ENCODE data around the gene NAIF1.
A peak's percentile ranks its signal among the peaks of the same experiment; 100 is the strongest.

Gene NAIF1

DNA sequence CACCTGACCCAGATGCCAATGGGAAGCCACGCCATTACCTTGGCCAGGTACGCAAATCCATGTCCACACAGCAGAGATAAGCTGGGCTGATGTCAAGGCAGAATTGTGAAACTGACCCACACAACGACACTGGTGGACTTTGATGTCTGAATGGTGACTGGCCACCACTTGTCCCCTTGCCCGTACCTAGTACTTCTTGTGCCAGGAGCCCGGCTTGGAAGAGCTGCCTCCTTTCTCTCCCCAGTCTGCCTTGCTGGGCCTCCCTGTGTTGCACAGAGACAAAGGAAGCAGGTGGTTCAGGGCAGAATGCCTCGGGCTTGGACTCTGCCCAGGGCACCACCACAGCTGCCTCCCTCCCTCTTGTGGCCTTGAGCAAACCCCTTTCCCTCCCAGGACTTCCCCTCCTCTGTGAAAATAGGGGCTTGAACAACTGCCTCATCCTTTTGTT lies 37.1 kb upstream of the NAIF1 start:
- TF ChIP-seq, protein P1, sequence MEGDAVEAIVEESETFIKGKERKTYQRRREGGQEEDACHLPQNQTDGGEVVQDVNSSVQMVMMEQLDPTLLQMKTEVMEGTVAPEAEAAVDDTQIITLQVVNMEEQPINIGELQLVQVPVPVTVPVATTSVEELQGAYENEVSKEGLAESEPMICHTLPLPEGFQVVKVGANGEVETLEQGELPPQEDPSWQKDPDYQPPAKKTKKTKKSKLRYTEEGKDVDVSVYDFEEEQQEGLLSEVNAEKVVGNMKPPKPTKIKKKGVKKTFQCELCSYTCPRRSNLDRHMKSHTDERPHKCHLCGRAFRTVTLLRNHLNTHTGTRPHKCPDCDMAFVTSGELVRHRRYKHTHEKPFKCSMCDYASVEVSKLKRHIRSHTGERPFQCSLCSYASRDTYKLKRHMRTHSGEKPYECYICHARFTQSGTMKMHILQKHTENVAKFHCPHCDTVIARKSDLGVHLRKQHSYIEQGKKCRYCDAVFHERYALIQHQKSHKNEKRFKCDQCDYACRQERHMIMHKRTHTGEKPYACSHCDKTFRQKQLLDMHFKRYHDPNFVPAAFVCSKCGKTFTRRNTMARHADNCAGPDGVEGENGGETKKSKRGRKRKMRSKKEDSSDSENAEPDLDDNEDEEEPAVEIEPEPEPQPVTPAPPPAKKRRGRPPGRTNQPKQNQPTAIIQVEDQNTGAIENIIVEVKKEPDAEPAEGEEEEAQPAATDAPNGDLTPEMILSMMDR (conservative IDR thresholded peaks at IDR 0.05; ENCODE audit: low read depth, low read length): no peak
- DNase-seq (ENCODE audit: low read depth): no peak
- no peak overlapping the region for H3K4me3 ChIP-seq (ENCODE audit: low read length)

DNA sequence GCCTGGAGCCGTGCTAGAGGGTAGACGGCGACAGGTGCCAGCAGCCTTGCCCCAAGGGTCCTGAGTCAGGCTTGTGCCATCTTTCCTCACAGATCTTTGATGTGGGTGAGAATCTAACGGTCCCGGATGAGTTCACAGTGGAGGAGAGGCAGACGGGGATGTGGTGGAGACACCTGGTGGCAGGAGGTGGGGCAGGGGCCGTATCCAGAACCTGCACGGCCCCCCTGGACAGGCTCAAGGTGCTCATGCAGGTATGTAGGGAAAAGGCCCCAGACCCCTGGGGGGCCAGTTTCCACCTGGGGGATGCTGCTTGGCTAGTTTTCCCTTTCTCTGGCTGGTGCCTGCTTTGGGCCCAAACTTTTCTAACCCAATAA lies 36.5 kb upstream of the NAIF1 start:
- TF ChIP-seq, protein P1 (conservative IDR thresholded peaks at IDR 0.05; ENCODE audit: low read depth, low read length): peak; percentile 58
- no peak for DNase-seq (ENCODE audit: low read depth)
- H3K4me3 ChIP-seq (ENCODE audit: low read length): no peak overlapping the region

DNA sequence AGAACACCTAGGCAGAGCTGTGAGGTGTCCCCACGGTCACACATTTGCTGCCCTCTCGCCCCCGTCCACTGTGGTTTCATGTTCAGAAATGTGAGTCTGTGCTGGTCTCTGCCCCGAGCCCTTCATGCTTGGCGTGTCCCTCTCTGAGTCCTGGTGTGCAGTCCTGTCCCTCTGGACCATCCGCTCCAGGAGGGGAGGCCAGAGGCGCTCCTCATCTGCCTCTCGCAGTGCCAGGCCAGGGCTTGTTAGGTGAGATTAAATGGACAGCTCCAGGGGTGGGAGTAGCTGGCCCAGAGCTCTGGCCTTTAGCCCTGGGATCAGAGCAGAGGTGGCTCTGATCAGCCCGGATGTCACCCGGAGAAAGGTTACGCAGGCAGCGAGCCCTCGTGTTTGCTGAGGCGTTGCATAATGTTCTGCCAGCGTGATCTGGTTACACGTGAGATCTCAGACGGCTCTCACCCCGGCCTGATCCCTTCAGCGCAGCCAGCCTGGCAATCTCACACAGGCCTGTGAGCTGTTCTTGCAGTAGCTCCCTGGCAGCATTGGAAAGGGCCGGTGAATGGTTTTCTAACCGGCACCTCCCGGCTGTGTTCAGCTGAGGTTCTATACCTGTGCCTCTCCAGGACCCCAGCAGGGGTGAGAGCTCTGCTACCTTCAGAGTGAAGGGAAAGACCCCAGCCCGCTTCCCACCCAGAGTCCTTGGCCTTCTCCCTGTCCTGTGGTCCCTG lies 35.9 kb upstream of the NAIF1 start:
- TF ChIP-seq, protein P1 (conservative IDR thresholded peaks at IDR 0.05; ENCODE audit: low read depth, low read length): no peak
- peak; percentile 81 for DNase-seq (ENCODE audit: low read depth)
- H3K4me3 ChIP-seq (ENCODE audit: low read length): no peak overlapping the region

DNA sequence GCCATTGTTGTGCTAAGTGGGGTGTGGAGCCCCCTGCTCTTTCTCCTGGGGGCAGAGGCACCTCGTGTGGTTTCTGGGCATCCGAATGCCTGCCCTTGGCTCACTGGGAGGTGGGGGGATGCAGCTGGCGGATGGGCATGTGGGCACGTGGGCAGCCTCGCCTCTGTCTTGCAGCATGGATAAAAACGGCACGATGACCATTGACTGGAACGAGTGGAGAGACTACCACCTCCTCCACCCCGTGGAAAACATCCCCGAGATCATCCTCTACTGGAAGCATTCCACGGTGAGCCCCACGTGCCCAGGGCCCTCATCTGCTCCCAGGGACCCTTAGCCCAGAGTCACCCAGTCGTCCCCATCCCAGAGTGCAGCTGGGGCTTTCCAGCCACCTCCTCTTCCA lies 35.1 kb upstream of the NAIF1 start:
- TF ChIP-seq, protein P1 (conservative IDR thresholded peaks at IDR 0.05; ENCODE audit: low read depth, low read length): no peak
- DNase-seq (ENCODE audit: low read depth): no peak
- H3K4me3 ChIP-seq (ENCODE audit: low read length): no peak overlapping the region

DNA sequence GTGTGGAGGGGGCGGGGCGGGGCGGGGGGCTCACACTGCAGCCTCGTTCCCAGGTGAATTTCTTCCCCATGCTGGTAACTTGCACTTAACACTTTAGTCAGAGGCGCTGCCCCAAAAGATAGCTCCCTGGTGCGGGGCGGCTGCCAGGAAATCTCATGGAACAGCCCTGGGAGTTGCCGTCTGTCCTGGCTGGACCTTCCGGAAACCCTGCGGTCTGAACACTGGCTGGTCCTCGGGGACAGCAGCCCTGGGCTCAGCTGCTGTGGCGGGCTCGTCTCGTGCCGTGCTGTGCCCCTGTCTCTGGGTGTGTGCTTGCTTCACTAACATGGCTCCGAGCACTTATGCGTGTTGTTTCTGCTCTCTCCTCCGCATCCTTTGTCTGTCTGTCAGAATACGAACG lies 34.6 kb upstream of the NAIF1 start:
- no peak overlapping the region for H3K4me3 ChIP-seq (ENCODE audit: low read length)
- TF ChIP-seq, protein P1 (conservative IDR thresholded peaks at IDR 0.05; ENCODE audit: low read depth, low read length): no peak
- no peak for DNase-seq (ENCODE audit: low read depth)

DNA sequence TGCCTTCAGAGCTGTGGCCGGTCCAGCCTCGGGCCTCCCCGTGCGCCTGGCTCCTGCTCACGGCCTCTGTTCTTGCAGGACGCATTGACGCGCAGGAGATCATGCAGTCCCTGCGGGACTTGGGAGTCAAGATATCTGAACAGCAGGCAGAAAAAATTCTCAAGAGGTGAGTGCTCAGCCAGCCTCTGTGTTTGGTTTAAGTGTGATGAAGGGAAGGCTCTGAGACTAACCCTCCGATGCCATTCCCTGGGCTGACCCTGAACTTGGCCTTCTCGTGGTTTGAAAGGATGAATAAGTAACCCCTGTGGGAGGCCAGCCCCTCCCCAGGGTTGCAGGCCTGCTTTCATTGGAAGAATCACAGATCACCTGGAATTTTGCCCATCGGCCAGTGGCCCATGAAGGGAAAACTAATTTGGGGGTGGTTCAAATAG lies 34.1 kb upstream of the NAIF1 start:
- TF ChIP-seq, protein P1 (conservative IDR thresholded peaks at IDR 0.05; ENCODE audit: low read depth, low read length): no peak
- DNase-seq (ENCODE audit: low read depth): no peak
- no peak overlapping the region for H3K4me3 ChIP-seq (ENCODE audit: low read length)

DNA sequence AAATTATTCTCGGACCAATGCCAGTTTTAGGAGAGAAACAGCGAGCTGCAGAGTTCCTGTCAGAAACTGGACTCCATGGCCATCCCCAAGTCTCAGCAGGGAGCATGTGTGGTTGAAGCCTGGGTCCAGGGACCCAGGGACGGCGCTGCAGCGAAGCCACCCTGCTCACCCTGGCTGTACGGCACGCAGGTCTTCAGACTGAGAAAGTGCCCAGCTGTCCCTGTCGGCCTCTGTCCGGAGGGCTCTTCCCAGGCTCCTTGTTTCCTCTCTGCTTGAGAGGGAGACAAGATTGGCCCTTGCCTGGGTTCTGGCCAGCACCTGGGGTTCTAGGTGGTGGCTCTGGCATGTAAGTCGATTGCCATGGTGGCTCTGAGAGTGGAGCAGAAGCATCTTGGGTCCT lies 33.5 kb upstream of the NAIF1 start:
- no peak for DNase-seq (ENCODE audit: low read depth)
- TF ChIP-seq, protein P1 (conservative IDR thresholded peaks at IDR 0.05; ENCODE audit: low read depth, low read length): no peak
- H3K4me3 ChIP-seq (ENCODE audit: low read length): peak overlapping the region; percentile 74

Data from retinal pigment epithelial cell (primary cell).